ENCODE measurements around the gene IL17REL.
A peak's percentile ranks its signal among the peaks of the same experiment; 100 is the strongest.

The IL17REL gene

GRCh38 chr22:50058906-50059880 is 46.6 kb upstream of the IL17REL start:
- DNase-seq (ENCODE audit: low read depth): peak; percentile 53
- no peak overlapping the region for H3K4me3 ChIP-seq (replicated peaks; ENCODE audit: low read depth, low read length)
- TF ChIP-seq CTCF (IDR thresholded peaks at IDR 0.05; ENCODE audit: low read length, missing control alignments): peak; percentile 9

GRCh38 chr22:50058061-50058905 is 45.7 kb upstream of the IL17REL start, which contains the start of gene TTLL8:
TSS of gene TTLL8 (minus strand) at chr22:50058298.
- no peak for DNase-seq (ENCODE audit: low read depth)
- H3K4me3 ChIP-seq (replicated peaks; ENCODE audit: low read depth, low read length): no peak within 1 kb of the TSS
- TF ChIP-seq CTCF (IDR thresholded peaks at IDR 0.05; ENCODE audit: low read length, missing control alignments): no peak

GRCh38 chr22:50057278-50058060 is 44.9 kb upstream of the IL17REL start:
- no peak for DNase-seq (ENCODE audit: low read depth)
- TF ChIP-seq CTCF (IDR thresholded peaks at IDR 0.05; ENCODE audit: low read length, missing control alignments): no peak
- H3K4me3 ChIP-seq (replicated peaks; ENCODE audit: low read depth, low read length): no peak overlapping the region

- no peak for DNase-seq (ENCODE audit: low read depth)
- no peak overlapping the region for H3K4me3 ChIP-seq (replicated peaks; ENCODE audit: low read depth, low read length)
- no peak for TF ChIP-seq CTCF (IDR thresholded peaks at IDR 0.05; ENCODE audit: low read length, missing control alignments)
These were observed 43.8 kb upstream of the IL17REL start for GRCh38 chr22:50056214-50056972.

GRCh38 chr22:50053861-50054260 is 41.3 kb upstream of the IL17REL start:
- no peak for TF ChIP-seq CTCF (IDR thresholded peaks at IDR 0.05; ENCODE audit: low read length, missing control alignments)
- DNase-seq (ENCODE audit: low read depth): no peak
- no peak overlapping the region for H3K4me3 ChIP-seq (replicated peaks; ENCODE audit: low read depth, low read length)

GRCh38 chr22:50051930-50052329 is 39.4 kb upstream of the IL17REL start:
- no peak for TF ChIP-seq CTCF (IDR thresholded peaks at IDR 0.05; ENCODE audit: low read length, missing control alignments)
- no peak overlapping the region for H3K4me3 ChIP-seq (replicated peaks; ENCODE audit: low read depth, low read length)
- no peak for DNase-seq (ENCODE audit: low read depth)
